GM10266 (cell line): ENCODE measurements around the gene SEMA6A.

Source experiments
- DNase-seq: peaks from one replicate; pipeline ENCODE4 v3.0.0; 2012; ENCODE audit errors: extremely low spot score
- TF ChIP-seq, protein P1 (sequence below): IDR thresholded peaks from 2 replicates; pipeline ENCODE4 v1.5.1; 2012; ENCODE audit warnings: mild to moderate bottlenecking, low read depth; ENCODE audit not compliant: control insufficient read depth, insufficient read depth; ENCODE audit errors: missing control alignments

SEMA6A gene

DNA sequence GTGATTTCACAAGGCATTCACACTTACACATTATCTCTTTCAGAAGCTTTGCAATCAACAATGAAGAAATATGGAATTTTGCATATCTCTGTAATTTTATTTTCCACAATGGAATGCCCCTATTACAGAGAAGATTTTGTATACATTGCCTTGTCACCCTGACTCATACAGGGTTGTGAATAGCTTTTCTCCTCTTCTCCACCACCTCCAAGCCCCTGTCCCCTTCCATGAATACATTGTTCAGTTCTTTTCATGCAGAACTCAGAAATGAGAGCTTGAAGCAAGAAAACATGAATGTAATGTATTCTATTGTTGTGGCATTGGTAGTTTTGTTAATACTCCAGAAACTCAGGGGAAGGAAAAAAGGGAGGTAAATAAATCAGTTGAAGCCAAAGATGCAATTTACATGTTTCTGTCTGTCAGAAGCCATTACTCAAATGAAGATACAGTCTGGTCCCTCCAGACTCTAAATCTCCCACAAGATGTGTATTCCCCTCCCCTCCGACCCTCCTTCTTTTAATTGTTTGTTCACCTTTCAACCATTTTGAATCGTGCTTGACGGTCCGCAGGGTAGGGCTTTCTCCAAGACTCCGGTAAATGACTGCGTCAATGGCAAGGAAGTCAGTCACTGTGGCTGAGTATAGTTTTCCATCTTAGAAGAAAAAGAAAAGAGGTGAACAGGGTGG lies 86.1 kb downstream of the SEMA6A start:
- TF ChIP-seq, protein P1, sequence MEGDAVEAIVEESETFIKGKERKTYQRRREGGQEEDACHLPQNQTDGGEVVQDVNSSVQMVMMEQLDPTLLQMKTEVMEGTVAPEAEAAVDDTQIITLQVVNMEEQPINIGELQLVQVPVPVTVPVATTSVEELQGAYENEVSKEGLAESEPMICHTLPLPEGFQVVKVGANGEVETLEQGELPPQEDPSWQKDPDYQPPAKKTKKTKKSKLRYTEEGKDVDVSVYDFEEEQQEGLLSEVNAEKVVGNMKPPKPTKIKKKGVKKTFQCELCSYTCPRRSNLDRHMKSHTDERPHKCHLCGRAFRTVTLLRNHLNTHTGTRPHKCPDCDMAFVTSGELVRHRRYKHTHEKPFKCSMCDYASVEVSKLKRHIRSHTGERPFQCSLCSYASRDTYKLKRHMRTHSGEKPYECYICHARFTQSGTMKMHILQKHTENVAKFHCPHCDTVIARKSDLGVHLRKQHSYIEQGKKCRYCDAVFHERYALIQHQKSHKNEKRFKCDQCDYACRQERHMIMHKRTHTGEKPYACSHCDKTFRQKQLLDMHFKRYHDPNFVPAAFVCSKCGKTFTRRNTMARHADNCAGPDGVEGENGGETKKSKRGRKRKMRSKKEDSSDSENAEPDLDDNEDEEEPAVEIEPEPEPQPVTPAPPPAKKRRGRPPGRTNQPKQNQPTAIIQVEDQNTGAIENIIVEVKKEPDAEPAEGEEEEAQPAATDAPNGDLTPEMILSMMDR: no peak
- DNase-seq: no peak

DNA sequence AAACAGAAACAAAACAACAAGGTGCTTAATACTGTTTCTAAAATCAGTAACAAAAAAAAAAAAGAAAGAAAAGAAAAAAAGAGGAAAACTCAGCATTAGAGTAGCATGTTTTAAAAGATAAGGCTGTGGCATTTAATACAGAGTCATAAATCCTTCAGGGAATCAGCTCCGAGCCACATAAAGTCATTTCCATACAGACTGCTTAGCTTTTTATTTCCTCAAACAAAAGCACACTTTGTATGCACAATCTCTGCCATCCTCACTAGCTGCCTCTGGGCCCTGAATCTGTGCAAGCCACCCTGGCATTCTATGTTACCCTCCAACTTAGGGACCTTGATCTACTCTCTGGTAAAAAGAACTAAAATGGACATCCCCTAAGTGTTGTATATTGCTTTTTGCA lies 87.6 kb downstream of the SEMA6A start:
- no peak for DNase-seq
- TF ChIP-seq, protein P1: no peak

DNA sequence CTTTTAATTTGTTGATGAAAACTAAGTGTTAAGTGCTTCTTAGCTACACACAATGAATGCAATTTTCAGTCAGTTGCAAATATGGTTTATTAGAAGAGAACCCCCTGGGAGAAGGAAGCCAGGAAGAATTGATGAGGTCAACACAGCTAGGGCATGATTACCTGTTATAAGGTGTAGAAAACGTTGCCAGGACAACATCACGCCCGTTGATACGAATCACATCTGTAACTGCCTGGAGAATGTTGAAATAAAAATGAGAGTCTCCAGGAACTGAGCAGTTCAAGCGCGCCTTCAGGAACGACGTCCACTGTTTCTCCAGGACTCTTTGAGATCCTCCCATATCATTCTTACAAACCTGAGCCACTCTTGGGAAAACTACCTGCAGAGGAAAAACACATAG lies 88.0 kb downstream of the SEMA6A start:
- DNase-seq: no peak
- TF ChIP-seq, protein P1: no peak

DNA sequence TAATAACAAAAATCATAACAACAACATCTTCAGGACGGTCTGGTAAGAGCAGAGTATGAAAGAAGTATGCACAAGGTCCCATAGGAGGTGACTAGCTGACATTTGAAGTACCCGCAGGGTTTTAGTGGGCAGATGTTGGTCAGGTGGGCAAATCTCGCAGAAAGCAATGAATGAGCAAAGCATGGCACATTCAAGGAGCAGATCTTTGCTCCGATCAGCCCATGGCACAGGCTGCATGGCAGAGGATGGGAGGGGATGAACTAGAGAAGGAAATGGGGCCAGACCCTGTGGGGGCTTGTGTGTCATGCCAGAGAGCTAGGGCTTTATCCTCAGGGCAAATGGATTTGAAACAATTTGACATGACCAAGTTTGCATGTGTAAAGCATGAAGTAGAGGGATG lies 90.0 kb downstream of the SEMA6A start:
- DNase-seq: no peak
- TF ChIP-seq, protein P1: no peak

DNA sequence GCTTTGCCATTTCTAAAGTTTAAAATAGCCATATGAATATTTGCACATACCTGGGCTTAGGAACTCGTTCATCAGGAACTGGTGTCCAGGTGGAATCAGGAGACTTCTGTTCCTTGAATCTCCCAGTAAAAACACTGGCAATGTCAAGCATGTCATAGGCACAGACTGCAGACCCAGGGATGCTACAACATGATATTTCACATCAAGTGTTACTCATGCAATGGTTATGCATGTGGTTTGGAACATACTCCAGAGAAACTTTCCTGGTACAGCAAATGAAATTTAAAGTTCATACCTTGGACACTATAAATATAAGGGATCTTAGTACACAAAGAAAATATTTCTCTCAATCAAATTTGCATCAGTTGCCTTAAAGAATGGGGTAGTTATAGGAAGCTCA lies 92.2 kb downstream of the SEMA6A start:
- DNase-seq: no peak
- TF ChIP-seq, protein P1: no peak

DNA sequence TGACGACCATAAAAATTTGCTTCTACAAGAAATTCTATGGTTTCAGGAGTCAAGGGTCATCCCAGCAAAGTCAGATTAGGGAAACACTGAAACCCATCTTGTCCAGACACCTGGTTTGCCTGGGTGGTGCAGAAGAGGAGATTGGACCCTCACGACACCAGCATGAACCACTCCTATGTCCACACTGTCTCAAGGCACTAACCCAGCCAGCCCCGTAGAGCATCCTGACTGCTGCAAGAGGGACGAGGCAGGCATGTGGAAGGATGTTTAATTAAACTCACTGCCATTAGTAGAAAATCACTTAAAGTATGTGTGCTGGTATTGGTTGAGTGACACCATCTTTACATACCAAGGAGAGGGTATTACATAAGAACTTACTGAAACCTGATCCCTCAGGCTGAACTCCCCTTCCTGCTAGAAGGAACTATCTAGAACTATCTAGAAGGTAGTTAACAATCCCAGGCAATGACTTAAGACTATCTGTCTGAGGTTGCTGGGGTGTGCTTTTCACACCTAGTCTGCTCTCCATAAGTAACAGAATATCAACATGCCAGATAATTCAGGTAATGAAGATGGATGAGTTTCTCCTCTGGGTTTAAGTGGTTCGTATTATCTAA lies 93.6 kb downstream of the SEMA6A start:
- TF ChIP-seq, protein P1: no peak
- no peak for DNase-seq
